Measurements from ENCODE around the gene MCRIP1.
A peak's percentile ranks its signal among the peaks of the same experiment; 100 is the strongest.

DNA sequence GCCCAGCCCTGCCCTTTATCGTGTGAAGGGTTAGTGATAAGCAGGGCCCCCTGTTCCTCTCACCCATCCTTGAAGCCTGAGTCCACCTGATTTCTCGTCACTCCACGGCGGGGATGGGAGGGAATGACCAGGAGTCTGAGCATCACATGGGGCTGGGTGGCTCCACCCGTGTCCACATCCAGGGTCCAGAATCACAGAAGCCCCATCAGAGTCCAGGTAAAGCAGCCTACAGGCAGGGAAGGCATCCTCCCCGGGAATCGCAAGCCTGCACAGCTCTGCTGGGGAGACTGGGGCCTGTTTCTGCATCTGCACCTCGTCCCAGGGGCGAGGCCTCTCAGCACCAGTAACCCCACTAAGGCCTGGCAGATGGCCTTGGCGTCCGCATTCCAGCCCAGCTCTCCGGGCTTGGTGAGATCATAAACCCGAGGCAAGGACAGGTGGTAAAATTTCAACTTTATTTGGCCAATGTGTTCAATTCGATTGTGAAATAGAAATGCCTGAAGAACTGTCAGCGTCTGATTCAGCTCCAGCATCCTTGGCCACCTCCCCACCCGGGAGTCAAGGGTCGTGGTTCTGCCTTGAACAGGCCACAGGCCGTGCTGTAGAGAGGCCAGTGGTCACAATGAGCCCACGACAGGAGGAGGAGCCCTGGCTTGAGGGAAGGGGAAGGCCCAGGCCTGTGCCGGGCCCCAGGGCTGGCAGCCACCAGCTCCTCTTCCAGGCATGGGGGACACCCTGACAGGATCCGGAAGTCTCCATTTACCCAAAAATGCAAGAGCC lies 9.8 kb upstream of the MCRIP1 start:
- TF ChIP-seq, protein P1, sequence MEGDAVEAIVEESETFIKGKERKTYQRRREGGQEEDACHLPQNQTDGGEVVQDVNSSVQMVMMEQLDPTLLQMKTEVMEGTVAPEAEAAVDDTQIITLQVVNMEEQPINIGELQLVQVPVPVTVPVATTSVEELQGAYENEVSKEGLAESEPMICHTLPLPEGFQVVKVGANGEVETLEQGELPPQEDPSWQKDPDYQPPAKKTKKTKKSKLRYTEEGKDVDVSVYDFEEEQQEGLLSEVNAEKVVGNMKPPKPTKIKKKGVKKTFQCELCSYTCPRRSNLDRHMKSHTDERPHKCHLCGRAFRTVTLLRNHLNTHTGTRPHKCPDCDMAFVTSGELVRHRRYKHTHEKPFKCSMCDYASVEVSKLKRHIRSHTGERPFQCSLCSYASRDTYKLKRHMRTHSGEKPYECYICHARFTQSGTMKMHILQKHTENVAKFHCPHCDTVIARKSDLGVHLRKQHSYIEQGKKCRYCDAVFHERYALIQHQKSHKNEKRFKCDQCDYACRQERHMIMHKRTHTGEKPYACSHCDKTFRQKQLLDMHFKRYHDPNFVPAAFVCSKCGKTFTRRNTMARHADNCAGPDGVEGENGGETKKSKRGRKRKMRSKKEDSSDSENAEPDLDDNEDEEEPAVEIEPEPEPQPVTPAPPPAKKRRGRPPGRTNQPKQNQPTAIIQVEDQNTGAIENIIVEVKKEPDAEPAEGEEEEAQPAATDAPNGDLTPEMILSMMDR (conservative IDR thresholded peaks at IDR 0.05; ENCODE audit: low read depth, low read length), result no peak
- TF ChIP-seq, protein P2, sequence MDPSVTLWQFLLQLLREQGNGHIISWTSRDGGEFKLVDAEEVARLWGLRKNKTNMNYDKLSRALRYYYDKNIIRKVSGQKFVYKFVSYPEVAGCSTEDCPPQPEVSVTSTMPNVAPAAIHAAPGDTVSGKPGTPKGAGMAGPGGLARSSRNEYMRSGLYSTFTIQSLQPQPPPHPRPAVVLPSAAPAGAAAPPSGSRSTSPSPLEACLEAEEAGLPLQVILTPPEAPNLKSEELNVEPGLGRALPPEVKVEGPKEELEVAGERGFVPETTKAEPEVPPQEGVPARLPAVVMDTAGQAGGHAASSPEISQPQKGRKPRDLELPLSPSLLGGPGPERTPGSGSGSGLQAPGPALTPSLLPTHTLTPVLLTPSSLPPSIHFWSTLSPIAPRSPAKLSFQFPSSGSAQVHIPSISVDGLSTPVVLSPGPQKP (IDR thresholded peaks at IDR 0.05; ENCODE audit: borderline replicate concordance, low read depth, low read length), result no peak
- TF ChIP-seq POLR2A (IDR thresholded peaks at IDR 0.05; ENCODE audit: low read depth, low read length) (0 out of 2 replicates have a peak, but pooled peaks have one; percentile 6), SMC3 (IDR thresholded peaks at IDR 0.05; ENCODE audit: low read depth, low read length) (no peak), BHLHE40 (IDR thresholded peaks at IDR 0.05; ENCODE audit: low read depth, low read length) (no peak), RFX5 (IDR thresholded peaks at IDR 0.05; ENCODE audit: low read depth, low read length) (no peak), CHD1 (IDR thresholded peaks at IDR 0.05; ENCODE audit: low read depth, low read length) (no peak), CEBPB (IDR thresholded peaks at IDR 0.05; ENCODE audit: low read depth, low read length) (peak; percentile 57), MAZ (IDR thresholded peaks at IDR 0.05; ENCODE audit: borderline replicate concordance, low read depth, low read length) (no peak)
- TF ChIP-seq, protein P3, sequence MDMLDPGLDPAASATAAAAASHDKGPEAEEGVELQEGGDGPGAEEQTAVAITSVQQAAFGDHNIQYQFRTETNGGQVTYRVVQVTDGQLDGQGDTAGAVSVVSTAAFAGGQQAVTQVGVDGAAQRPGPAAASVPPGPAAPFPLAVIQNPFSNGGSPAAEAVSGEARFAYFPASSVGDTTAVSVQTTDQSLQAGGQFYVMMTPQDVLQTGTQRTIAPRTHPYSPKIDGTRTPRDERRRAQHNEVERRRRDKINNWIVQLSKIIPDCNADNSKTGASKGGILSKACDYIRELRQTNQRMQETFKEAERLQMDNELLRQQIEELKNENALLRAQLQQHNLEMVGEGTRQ (IDR thresholded peaks at IDR 0.05; ENCODE audit: low read depth, low read length), result no peak
